ENCODE measurements around the gene PIGR. TPM values are rescaled to one million over a fixed set of nuclear protein-coding genes. Genes with fewer than 3 reads are reported as not detected.

The PIGR gene
- total RNA-seq, 1 experiment from 2014 or later, result not detected

DNA sequence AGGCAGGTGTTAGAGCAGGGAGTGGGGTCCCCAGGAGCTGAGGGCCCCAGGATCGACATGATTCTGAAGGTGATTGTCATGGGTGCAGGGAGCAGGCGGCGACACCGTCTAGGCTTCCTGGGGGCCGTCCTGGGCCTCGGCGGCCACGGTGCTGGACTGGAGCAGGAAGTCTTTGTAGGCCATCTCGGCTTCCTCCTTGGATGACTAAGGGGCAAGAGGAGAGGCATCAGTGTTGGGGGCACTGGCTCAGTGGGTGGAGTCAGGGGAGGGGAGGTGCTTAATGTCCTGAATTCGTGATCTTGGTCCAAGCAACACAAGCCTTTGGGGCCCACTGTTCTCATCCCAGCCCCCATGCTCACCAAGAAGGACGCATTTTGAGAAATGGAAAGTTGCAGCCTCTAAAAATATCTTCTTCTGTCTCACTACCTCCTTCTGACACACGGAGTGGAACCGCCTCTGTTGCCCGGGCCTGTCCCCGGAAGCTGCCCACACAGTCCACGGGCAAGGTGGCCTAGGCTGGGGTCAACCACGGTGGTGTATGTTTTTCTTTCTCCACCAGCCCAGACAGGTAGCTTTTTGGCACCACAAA is 16.0 kb downstream of the PIGR start:
- Mint-ChIP-seq H3K27me3 (ENCODE audit: low read depth) (peaks cover 4% of the 10 kb centered on the region), H3K27ac (no peak overlapping the region), H3K4me1 (peaks cover 0 to 3% of the 10 kb centered on the region in 2 experiments; a peak in 1 of 4 replicates), H3K9me3 (no peaks in the 10 kb centered on the region), H3K4me3 (no peak overlapping the region), H3K36me3 (ENCODE audit: insufficient read depth in 1 of 3, low read depth in 3 of 3) (no peaks in the 10 kb centered on the region)
- no peak overlapping the region for H2BK15ac ChIP-seq (ENCODE audit: low read depth, low read length)
- no peak overlapping the region for H2AFZ ChIP-seq (ENCODE audit: low read length)
- H3K4me1 ChIP-seq (ENCODE audit: insufficient read depth, low read length), result no peaks in the 10 kb centered on the region
- H3K23ac ChIP-seq (ENCODE audit: insufficient read length, low read depth, low read length), result no peak overlapping the region
- H4K5ac ChIP-seq (ENCODE audit: insufficient read length, low read depth, low read length), result no peak overlapping the region
- H3K79me1 ChIP-seq (ENCODE audit: insufficient read depth, low read depth, low read length, poor library complexity, severe bottlenecking), result no peaks in the 10 kb centered on the region
- H3K18ac ChIP-seq (ENCODE audit: insufficient read length, low read depth, low read length), result no peak overlapping the region
- no peaks in the 10 kb centered on the region for H4K20me1 ChIP-seq (ENCODE audit: control insufficient read depth, insufficient read depth, insufficient read length)
- no CpG with 5 or more reads among the region's 17 CpGs for WGBS (ENCODE audit: extremely low coverage, insufficient read length, low lambda C conversion rate)
- H2BK5ac ChIP-seq (ENCODE audit: insufficient read length, low read length), result no peak overlapping the region
- no peak overlapping the region for H3K56ac ChIP-seq (ENCODE audit: insufficient read length, low read depth, low read length)
- no peak overlapping the region for H4K91ac ChIP-seq (ENCODE audit: insufficient read length, low read depth, low read length)
- H3T11ph ChIP-seq (ENCODE audit: low read length), result no peak overlapping the region
- no peaks in the 10 kb centered on the region for H3K23me2 ChIP-seq (ENCODE audit: insufficient read length, low read depth, low read length, poor library complexity, severe bottlenecking)
- H3K27ac ChIP-seq (ENCODE audit: insufficient read length, low read depth, low read length), result no peak overlapping the region
- H2BK20ac ChIP-seq (ENCODE audit: low read depth, low read length, poor library complexity, severe bottlenecking), result no peak overlapping the region
- no peak overlapping the region for H2AK5ac ChIP-seq (ENCODE audit: insufficient read length, low read length)
- H3K4ac ChIP-seq (ENCODE audit: low read depth, low read length), result no peak overlapping the region
- H3K4me2 ChIP-seq (ENCODE audit: insufficient read depth, insufficient read length, low read length), result no peak overlapping the region
- no peak for TF ChIP-seq CTCF (conservative IDR thresholded peaks at IDR 0.05)
- no peak overlapping the region for H2BK120ac ChIP-seq (ENCODE audit: low read depth, low read length, poor library complexity, severe bottlenecking)
- H2BK12ac ChIP-seq (ENCODE audit: insufficient read length, low read depth, low read length), result no peak overlapping the region
- H3K9ac ChIP-seq (ENCODE audit: extremely low read depth, insufficient read length, low read length), result no peak overlapping the region
- no peaks in the 10 kb centered on the region for H3K27me3 ChIP-seq (ENCODE audit: insufficient read depth, low read length)
- no peak overlapping the region for H3K14ac ChIP-seq (ENCODE audit: insufficient read depth, low read length)
- no peaks in the 10 kb centered on the region for H3K9me3 ChIP-seq (ENCODE audit: control insufficient read depth, low read depth, low read length)
- H4K8ac ChIP-seq (replicated peaks; ENCODE audit: insufficient read length, low read depth, low read length), result no peak overlapping the region
- no peak for DNase-seq
- H3K79me2 ChIP-seq (ENCODE audit: insufficient read depth, low read length), result no peaks in the 10 kb centered on the region

All from H9 (cell line).